Myometrial cell (primary cell): Measurements from ENCODE around the gene ZC3HAV1L. TPM values are rescaled to one million over a fixed set of nuclear protein-coding genes. Genes with fewer than 3 reads are reported as not detected.

ENCODE experiments used
- total RNA-seq: library from RNA; depleted of rRNA; stranded (reverse); fragments of >200 nt; gene quantifications from 2 replicates; pipeline ENCODE4 v1.2.3, GENCODE V29; 2015

The ZC3HAV1L gene
- 1.4 and 9.2 TPM in 2 replicates for total RNA-seq

GRCh38 chr7:139035586-139036353 is at the start of gene ZC3HAV1L:
Gene ZC3HAV1L (minus strand): TSS chr7:139036042. CDS start chr7:139036017, 25 bp downstream.

GRCh38 chr7:138981332-138982203 is 54.3 kb downstream of the ZC3HAV1L start, which contains the start of gene KIAA1549:
Gene KIAA1549 (minus strand): TSS chr7:138981389. CDS start chr7:138981269, 120 bp downstream.

Other genes starting within 250 kb of the ZC3HAV1L start
- gene TMEM213, start 238.0 kb downstream of the ZC3HAV1L start, total RNA-seq: not detected in 2 replicates
- not detected in 2 replicates for gene ATP6V0A4, start 237.8 kb downstream of the ZC3HAV1L start, total RNA-seq
- 1.2 and 1.4 TPM in 2 replicates for gene KIAA1549, start 54.7 kb downstream of the ZC3HAV1L start, total RNA-seq
- 24.8 and 28.8 TPM in 2 replicates for gene ZC3HAV1, start 73.7 kb upstream of the ZC3HAV1L start, total RNA-seq
- 1.2 and 2.5 TPM in 2 replicates for gene UBN2, start 195.2 kb upstream of the ZC3HAV1L start, total RNA-seq